GM18505 (cell line): ENCODE data around the gene AGER.

Source experiments
- ATAC-seq: cut with Tn5 transposase; IDR thresholded peaks from one replicate; pipeline ENCODE4 v1.9.1; 2021; ENCODE audit not compliant: unreplicated experiment
- POLR2A ChIP-seq: IDR thresholded peaks from 4 replicates; pipeline ENCODE4 v1.6.1; 2011; ENCODE audit warnings: borderline replicate concordance; ENCODE audit not compliant: insufficient read depth, insufficient read length; ENCODE audit errors: extremely low read depth

The AGER gene

DNA sequence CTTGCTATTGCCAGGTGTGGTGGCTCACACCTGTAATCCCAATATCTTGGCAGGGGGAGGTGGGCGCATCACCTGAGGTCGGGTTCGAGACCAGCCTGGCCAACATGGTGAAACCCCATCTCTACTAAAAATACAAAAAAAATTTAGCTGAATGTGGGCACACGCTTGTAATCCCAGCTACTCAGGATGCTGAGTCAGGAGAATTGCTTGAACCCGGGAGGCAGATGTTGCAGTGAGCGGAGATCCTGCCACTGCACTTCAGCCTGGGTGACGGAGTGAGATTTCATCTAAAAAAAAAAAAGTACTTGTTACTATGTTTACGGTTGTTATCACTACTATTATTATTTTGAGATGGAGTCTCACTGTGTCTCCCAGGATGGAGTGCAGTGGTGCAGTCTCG is 27.2 kb downstream of the AGER start:
- ATAC-seq: no peak
- no peak for TF ChIP-seq POLR2A

DNA sequence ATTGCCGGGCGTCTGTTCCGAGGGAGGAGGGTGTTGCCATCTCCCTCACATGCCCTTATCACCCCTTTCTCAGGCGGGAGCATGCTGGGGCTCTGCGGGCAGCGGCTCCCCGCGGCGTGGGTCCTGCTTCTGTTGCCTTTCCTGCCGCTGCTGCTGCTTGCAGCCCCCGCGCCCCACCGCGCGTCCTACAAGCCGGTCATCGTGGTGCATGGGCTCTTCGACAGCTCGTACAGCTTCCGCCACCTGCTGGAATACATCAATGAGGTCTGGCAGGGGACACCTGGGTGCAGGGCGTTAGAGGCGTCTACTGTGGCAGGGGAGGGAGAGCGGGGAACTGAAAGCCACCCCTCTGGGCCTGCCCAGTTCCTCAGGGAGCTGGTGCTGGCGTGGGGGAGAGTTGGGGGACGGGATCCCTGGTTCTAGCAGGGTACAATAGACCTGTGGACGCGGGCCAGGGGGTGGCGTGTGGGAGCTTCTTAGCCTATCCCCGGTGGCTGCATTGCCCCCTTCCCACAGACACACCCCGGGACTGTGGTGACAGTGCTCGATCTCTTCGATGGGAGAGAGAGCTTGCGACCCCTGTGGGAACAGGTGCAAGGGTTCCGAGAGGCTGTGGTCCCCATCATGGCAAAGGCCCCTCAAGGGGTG is 29.4 kb downstream of the AGER start:
- no peak for ATAC-seq
- no peak for TF ChIP-seq POLR2A

DNA sequence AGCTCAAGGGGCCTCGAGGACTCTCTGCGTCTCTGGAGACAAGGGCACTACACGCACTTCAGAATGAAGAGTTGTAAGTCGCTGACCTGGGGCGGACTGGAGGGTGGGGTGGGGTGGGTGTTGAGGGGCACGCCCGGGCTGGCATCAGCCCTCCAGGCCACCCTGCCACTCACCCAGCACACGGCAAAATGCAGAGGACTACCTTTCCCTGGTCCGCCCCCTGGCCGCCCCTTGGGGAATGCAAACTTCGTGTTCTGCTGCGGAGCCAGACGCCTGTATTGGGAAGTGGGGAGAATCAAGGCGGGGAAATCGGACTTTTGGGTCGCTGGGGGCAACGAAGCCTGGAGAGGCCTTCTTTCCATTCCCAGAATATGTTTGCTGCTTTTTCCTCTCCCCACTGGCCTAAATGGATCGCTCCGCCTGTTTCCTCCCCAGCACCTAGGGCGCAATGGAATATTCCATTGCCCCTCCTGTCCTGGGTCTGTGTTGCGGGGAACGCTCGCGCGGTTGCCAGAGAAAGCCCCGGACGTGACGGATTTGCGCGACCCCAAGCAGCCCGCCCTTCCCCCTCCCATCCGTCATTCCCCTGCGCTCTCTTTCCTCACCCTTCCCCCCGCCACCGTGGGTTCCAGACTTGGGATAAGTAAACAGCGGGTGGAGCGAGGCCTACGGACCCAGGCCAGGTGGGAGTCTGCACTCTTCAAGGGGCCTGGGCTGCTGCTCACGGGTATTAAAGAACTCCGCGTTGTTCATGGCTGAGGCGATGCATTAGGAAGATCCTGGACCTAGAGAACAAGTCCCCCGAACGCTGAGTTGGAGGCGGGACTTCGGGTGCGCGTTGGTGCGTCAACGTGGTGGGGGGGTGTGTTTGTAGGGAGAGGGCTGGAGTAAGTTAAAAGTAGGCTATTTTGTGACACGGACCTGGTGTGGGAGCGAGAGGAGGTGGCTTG is 30.2 kb downstream of the AGER start, which contains the start of gene PPT2:
Gene PPT2, plus strand, starts transcription at position 578 of the 950 bp plus-strand sequence. CDS start 454 bp downstream, outside the sequence.
- no peak for TF ChIP-seq POLR2A
- ATAC-seq: no peak

DNA sequence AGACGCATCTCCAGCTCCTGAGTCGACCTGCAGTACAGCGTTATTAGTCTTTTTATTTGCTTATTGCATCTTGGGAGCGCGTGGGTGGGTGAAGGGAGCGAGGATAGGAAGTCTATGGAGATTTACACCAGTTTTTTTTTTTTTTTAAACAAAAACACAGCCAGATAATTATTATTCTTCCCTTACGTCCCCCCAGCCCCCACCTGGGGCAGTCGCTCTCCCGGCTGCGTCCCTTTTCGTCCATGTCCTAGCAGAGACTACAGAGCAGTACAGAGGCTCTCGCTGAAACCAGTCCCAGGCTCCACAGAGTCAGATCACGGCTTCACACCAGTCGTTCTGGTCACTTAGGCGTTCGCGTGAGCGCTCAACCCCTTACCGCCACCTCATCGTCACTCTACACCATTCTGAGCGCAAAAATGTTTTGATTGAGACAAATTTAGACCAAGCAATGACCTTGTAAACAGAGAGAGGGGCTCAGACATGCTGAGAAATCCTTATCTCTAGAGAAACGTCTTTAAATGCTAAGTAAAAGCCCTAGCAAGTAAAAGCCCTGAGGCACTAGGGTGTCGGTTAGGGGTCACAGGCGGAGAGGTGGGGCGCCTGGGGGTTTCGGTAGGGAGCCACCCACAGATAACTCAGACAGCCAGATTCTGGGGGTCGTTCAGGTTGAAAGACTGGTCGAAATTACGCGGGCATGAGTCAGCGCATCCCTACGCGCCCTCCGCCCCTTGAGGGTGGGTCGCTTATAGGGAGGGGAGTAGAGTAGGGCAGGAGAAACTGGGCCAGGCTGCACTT is 31.1 kb downstream of the AGER start:
- TF ChIP-seq POLR2A: no peak
- no peak for ATAC-seq

DNA sequence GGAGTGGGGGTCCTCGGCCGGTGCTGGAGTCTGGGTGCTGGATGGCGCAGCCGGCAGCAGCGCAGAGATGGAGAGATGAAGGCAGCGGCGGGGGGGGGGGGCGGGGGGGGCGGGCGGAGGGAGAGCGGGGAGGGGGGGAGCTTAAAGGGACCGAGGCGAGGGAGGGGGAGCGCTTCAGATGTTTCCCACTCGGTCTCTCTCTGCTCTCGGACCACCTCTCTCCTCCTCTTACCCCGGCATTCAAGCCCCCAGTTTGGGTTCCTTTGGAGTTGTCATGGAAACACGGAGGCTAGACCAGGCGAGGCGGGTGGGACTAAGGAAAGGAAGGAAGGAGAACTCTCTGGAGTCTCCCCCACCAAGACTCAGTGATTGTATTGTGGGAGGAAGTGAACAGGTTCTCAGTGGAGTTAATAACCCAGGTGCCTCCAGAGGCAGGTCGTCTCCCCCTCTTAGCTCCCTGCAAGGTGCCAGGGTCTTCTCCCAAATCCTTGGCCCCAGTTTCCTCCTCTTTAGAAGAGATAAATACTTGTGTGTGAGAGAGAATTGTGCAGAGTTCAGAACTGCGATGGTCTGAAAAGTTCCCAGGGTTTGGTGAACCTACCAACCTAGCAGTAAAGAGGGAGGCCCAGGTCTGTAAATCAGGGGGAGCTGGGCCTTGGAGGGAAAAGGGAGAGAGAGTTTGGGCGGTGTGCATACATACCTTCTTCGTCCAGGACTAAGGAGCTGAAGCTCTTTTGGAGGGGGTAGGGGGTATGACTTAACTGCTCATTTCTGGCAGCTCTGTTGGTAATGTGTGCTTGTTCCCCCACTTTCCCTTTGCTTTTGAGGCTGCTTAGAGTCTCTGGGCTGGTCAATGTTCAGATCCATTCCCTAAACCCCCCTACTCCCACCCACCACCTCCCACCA is 31.9 kb downstream of the AGER start, which contains the start of gene PRRT1:
Gene PRRT1, minus strand, starts transcription at position 77 of the 906 bp plus-strand sequence. CDS start 112 bp downstream, outside the sequence.
- no peak for TF ChIP-seq POLR2A
- ATAC-seq: no peak

DNA sequence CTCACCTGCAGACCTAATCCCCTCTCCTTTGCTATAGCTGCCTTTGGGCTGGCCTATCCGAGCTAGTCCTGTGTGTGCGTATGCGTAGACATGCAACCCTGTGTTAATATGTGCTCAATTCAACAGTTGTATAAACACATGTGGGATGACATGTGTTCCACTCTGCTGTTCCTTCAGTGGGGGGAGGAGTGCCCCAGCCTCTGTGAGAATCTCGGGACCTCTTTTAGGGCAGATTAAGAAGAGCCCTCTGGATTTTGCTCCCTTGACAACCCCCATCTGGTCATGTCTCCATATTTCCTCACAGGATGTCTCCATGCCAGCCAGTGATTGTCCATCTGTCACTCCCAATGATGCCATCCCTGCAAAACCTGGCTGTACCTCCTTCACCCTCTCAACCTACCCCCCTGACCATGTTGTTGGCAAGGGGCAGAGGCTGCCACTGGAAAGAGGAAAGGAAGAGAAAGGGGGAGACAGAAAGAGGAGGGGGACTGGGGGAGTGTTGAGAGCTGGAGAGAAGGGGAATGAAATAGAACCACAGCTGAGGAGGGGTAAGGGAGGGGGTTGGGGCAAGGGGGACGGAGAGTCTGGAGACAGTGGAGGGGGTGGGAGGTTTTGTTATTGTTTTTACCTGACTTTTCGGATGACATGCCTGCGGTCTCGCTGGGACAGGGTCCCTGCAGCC is 32.7 kb downstream of the AGER start:
- no peak for TF ChIP-seq POLR2A
- no peak for ATAC-seq

DNA sequence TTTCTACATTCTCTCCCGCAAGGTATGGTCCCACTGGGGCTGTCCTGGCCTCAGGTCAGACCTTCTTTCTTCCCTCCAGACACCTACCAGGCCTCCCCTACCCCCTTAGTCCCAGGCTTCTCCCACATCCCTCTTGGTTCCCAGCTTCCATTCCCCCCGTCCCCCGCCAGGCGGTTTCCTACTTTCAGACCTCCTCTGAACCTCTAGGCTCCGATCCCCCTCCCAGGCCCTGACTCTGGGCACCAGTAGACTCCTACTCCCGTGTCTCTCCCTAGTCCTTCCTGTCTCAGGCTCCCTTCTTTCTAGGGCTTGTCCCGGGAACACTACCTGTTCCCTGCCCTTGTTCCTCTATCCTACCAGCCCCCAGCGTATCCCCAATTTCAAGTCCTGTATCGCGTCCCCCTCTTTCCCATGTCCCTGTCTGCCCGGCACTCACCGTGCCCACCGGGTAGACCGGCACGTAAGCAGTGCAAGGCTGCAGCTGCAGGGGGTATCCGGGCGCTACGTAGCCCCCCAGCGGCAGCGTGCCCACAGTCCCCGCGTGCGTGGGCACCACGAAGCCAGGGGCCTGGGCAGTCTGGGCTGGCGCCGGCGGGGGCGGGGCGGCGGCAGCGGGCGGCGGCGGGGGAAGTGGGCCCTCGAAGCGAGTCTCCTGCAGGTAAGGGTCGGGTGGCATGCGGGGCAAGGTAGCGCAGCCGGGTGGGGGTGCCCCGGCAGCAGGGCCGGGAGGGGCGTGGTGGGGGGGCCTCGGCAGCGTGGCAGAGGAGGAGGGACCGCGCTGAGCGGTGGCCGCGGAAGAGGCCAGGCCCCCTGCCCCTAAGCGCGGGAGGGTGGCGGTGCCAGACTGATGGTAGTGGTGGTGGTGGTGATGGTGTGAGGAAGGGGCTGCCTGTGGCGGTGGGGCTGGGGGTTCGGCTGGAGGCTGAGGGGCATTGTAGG is 33.9 kb downstream of the AGER start:
- TF ChIP-seq POLR2A: no peak
- ATAC-seq: no peak

DNA sequence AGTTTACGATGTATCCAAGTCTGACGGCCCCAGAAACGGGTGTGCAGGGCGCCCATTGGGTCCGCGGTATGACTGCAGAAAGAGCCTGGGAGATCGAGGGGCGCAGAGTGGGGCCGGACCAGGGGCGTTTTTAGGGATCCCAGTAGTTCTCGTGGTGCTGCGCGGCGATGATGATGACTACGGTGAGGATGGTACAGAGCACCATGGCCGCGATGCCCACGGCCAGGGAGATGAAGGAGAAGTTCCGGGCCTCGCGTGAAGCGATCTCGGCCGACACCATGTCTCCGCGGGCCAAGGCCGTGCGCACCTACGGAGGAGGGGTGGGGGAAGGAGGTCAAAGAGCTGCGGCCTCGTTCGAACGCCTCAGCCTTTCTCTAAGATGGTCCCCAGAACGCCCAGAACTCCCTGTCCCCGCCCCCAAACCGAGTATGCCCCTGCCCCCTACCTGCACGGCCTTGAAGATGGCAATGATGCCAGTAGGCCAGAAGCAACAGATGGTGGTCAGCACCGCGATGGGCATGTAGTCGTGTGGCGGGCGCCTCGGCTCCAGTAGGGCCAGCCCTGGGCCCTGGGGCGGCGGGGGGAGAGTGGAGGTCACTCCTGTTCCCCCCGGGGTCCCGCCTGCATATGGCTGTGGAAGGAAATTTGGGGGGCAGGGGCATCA is 34.8 kb downstream of the AGER start:
- ATAC-seq: no peak

DNA sequence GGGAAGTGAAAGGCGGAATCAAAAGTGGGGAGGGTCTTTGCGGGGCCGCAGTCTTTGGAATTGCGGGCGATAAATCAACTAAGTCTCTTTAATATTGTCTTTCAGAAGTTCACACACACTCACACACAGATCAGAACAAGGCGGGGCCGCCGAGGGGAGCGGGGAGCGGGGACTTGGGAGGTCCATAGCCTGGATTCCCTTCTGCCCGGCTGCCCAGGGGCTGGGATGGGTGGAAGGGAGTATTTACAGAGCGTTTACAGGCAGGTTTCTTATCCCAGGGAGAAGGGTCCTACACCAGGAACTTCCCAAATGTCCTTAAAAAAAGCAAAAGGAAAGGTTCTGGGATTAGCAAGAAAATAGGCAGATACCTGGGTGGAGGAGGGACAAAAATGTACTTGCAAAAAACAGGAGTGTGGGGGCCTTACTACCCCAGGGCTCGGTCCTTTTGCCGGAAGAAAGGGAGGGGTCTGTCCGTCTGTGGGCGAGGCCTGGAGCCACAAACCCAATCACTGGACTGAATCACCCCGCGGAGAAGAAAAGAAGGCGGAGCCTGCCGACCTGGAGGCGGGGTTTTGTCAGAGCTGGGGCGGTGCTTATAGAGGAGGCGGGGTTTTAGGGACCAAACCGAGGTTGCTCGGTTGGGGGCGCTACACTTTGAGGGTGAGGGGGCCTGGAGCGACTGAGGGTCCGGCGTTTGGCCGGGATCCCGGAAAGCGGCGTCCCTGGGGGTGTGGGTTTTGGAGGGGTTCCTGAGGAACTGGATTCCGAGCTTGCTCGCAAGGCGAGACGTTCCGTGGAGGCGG is 35.6 kb downstream of the AGER start:
- no peak for TF ChIP-seq POLR2A
- ATAC-seq: no peak

More for the DNA sequence above, 34.8 kb downstream of the AGER start:
- TF ChIP-seq POLR2A: no peak
